ENCODE measurements around the gene SPEM2. TPM values are rescaled to one million over a fixed set of nuclear protein-coding genes. Genes with fewer than 3 reads are reported as not detected.
A peak's percentile ranks its signal among the peaks of the same experiment; 100 is the strongest.

SPEM2 gene
- total RNA-seq, 1 experiment from 2014 or later = not detected

- TF ChIP-seq CTCF (conservative IDR thresholded peaks at IDR 0.05) = no peak
Measured at GRCh38 chr17:7403977-7404736, 21.3 kb upstream of the SPEM2 start, which contains the start of gene TMEM256. Gene TMEM256 (minus strand): TSS chr17:7404097. CDS start chr17:7404084, 13 bp downstream.

More at GRCh38 chr17:7403977-7404736, 21.3 kb upstream of the SPEM2 start, which contains the start of gene TMEM256:
- no peaks in the 10 kb centered on the region for H3K27me3 Mint-ChIP-seq (ENCODE audit: low read depth)
- peaks cover 5% of the 10 kb centered on the region for H3K23me2 ChIP-seq (ENCODE audit: insufficient read length, low read depth, low read length, poor library complexity, severe bottlenecking)
- H2BK15ac ChIP-seq (ENCODE audit: low read depth, low read length) = no peak within 1 kb of the TSS
- no peak within 1 kb of the TSS for H2BK120ac ChIP-seq (ENCODE audit: low read depth, low read length, poor library complexity, severe bottlenecking)
- no peak within 1 kb of the TSS for H3K27ac ChIP-seq (ENCODE audit: insufficient read length, low read depth, low read length)
- WGBS (ENCODE audit: extremely low coverage, insufficient read length, low lambda C conversion rate) = no CpG with 5 or more reads among the region's 49 CpGs
- H3K4me1 Mint-ChIP-seq = peaks cover 26 to 37% of the 10 kb centered on the region in 2 experiments
- H4K20me1 ChIP-seq (ENCODE audit: control insufficient read depth, insufficient read depth, insufficient read length) = no peaks in the 10 kb centered on the region
- H2AFZ ChIP-seq (ENCODE audit: low read length) = no peak within 1 kb of the TSS
- H4K91ac ChIP-seq (ENCODE audit: insufficient read length, low read depth, low read length) = no peak within 1 kb of the TSS
- peak within 1 kb of the TSS; percentile 78 for H3K4me2 ChIP-seq (ENCODE audit: insufficient read depth, insufficient read length, low read length)
- H3K27ac Mint-ChIP-seq = peak within 1 kb of the TSS; percentile 95 to 96 (median 96)
- no peaks in the 10 kb centered on the region for H3K27me3 ChIP-seq (ENCODE audit: insufficient read depth, low read length)
- no peak within 1 kb of the TSS for H4K8ac ChIP-seq (replicated peaks; ENCODE audit: insufficient read length, low read depth, low read length)
- H2BK12ac ChIP-seq (ENCODE audit: insufficient read length, low read depth, low read length) = no peak within 1 kb of the TSS
- H3K4me3 Mint-ChIP-seq = peak within 1 kb of the TSS; percentile 84 to 94
- no peaks in the 10 kb centered on the region for H3K79me2 ChIP-seq (ENCODE audit: insufficient read depth, low read length)
- peaks cover 6 to 15% (median 8%) of the 10 kb centered on the region in 3 experiments for H3K36me3 Mint-ChIP-seq (ENCODE audit: insufficient read depth in 1 of 3, low read depth in 3 of 3)
- H3K4me1 ChIP-seq (ENCODE audit: insufficient read depth, low read length) = no peaks in the 10 kb centered on the region; the same call in 1 of the 2 replicates
- H3K23ac ChIP-seq (ENCODE audit: insufficient read length, low read depth, low read length) = no peak within 1 kb of the TSS
- no peak within 1 kb of the TSS for H3K56ac ChIP-seq (ENCODE audit: insufficient read length, low read depth, low read length)
- no peak within 1 kb of the TSS for H2AK5ac ChIP-seq (ENCODE audit: insufficient read length, low read length)
- H3K4ac ChIP-seq (ENCODE audit: low read depth, low read length) = no peak within 1 kb of the TSS
- no peaks in the 10 kb centered on the region for H3K79me1 ChIP-seq (ENCODE audit: insufficient read depth, low read depth, low read length, poor library complexity, severe bottlenecking)
- peak within 1 kb of the TSS; percentile 34; the same call in 1 of the 2 replicates for H3K14ac ChIP-seq (ENCODE audit: insufficient read depth, low read length)
- H2BK20ac ChIP-seq (ENCODE audit: low read depth, low read length, poor library complexity, severe bottlenecking) = no peak within 1 kb of the TSS
- H3K9me3 Mint-ChIP-seq = no peaks in the 10 kb centered on the region
- H3T11ph ChIP-seq (ENCODE audit: low read length) = no peak within 1 kb of the TSS
- H2BK5ac ChIP-seq (ENCODE audit: insufficient read length, low read length) = no peak within 1 kb of the TSS
- no peaks in the 10 kb centered on the region for H3K9me3 ChIP-seq (ENCODE audit: control insufficient read depth, low read depth, low read length)
- peak within 1 kb of the TSS; percentile 9 for H3K9ac ChIP-seq (ENCODE audit: extremely low read depth, insufficient read length, low read length)
- peak; percentile 100 for DNase-seq
- H4K5ac ChIP-seq (ENCODE audit: insufficient read length, low read depth, low read length) = no peak within 1 kb of the TSS
- H3K18ac ChIP-seq (ENCODE audit: insufficient read length, low read depth, low read length) = no peak within 1 kb of the TSS
